Neutrophil (primary cell): ENCODE results near the gene CAV1.

Experiments
- H3K27ac ChIP-seq: fragments of 200-600 bp; sonication (generic); 2 replicates; pipeline ENCODE4 v1.5.1; 2016; ENCODE audit warnings: mild to moderate bottlenecking, moderate library complexity
- H3K27me3 ChIP-seq: fragments of 200-600 bp; sonication (generic); 2 replicates; pipeline ENCODE4 v1.6.0; 2016; ENCODE audit warnings: mild to moderate bottlenecking
- H3K36me3 ChIP-seq: fragments of 200-600 bp; sonication (generic); 2 replicates; pipeline ENCODE4 v1.5.1; 2017
- H3K4me1 ChIP-seq, 2 experiments: fragments of 200-600 bp in 1 of 2; sonication (generic) in 1 of 2; 1 replicate in 1 of 2; 2 replicates in 1 of 2; pipeline versions ENCODE4 v1.5.1 to v1.6.1; 2013 to 2016; ENCODE audit warnings: low read depth in 1 of 2, low read length in 1 of 2, mild to moderate bottlenecking in 1 of 2, moderate library complexity in 1 of 2; ENCODE audit not compliant: control insufficient read depth in 1 of 2, insufficient read depth in 1 of 2
- H3K4me3 ChIP-seq, 2 experiments: fragments of 200-600 bp in 1 of 2; sonication (generic) in 1 of 2; 1 replicate in 1 of 2; 2 replicates in 1 of 2; pipeline ENCODE4 v1.5.1; 2013 to 2016; ENCODE audit warnings: low read depth in 1 of 2, low read length in 1 of 2, mild to moderate bottlenecking in 1 of 2, moderate library complexity in 1 of 2
- H3K9me3 ChIP-seq: fragments of 200-600 bp; sonication (generic); 2 replicates; pipeline ENCODE4 v1.5.1; 2016
- CTCF ChIP-seq: fragments of 200-600 bp; sonication (generic); IDR thresholded peaks from 2 replicates; pipeline ENCODE4 v1.5.1; 2016; ENCODE audit warnings: antibody characterized with exemption

The CAV1 gene

GRCh38 chr7:116597384-116597783 is 72.5 kb downstream of the CAV1 start:
- H3K36me3 ChIP-seq = no peaks in the 10 kb centered on the region
- no peak overlapping the region for H3K4me3 ChIP-seq
- no peak for TF ChIP-seq CTCF
- H3K9me3 ChIP-seq = no peaks in the 10 kb centered on the region
- no peak overlapping the region for H3K27ac ChIP-seq
- peaks cover 19% of the 10 kb centered on the region for H3K27me3 ChIP-seq
- peaks cover 7 to 19% of the 10 kb centered on the region in 2 experiments for H3K4me1 ChIP-seq

GRCh38 chr7:116598278-116598677 is 73.4 kb downstream of the CAV1 start:
- no peak overlapping the region for H3K27ac ChIP-seq
- no peaks in the 10 kb centered on the region for H3K9me3 ChIP-seq
- H3K4me1 ChIP-seq = peaks cover 7 to 14% of the 10 kb centered on the region in 2 experiments
- TF ChIP-seq CTCF = no peak
- no peak overlapping the region for H3K4me3 ChIP-seq
- no peaks in the 10 kb centered on the region for H3K36me3 ChIP-seq
- H3K27me3 ChIP-seq = peaks cover 10% of the 10 kb centered on the region

GRCh38 chr7:116598861-116599260 is 74.0 kb downstream of the CAV1 start:
- H3K36me3 ChIP-seq = no peaks in the 10 kb centered on the region
- no peak overlapping the region for H3K4me3 ChIP-seq
- no peaks in the 10 kb centered on the region for H3K9me3 ChIP-seq
- H3K27ac ChIP-seq = no peak overlapping the region
- peaks cover 7 to 14% of the 10 kb centered on the region in 2 experiments for H3K4me1 ChIP-seq
- TF ChIP-seq CTCF = no peak
- H3K27me3 ChIP-seq = peaks cover 4% of the 10 kb centered on the region

GRCh38 chr7:116601426-116601825 is 76.6 kb downstream of the CAV1 start:
- Histone ChIP-seq H3K27ac (no peak overlapping the region), H3K4me1 (peaks cover 7 to 14% of the 10 kb centered on the region in 2 experiments), H3K9me3 (no peaks in the 10 kb centered on the region), H3K36me3 (no peaks in the 10 kb centered on the region), H3K27me3 (no peaks in the 10 kb centered on the region), H3K4me3 (no peak overlapping the region)
- no peak for TF ChIP-seq CTCF

- no peaks in the 10 kb centered on the region for H3K36me3 ChIP-seq
- TF ChIP-seq CTCF = no peak
- H3K27me3 ChIP-seq = no peaks in the 10 kb centered on the region
- no peak overlapping the region for H3K4me3 ChIP-seq
- H3K4me1 ChIP-seq = no peaks in the 10 kb centered on the region
- H3K9me3 ChIP-seq = no peaks in the 10 kb centered on the region
- H3K27ac ChIP-seq = no peak overlapping the region
Observed at GRCh38 chr7:116607299-116607698, 82.5 kb downstream of the CAV1 start.

- Histone ChIP-seq H3K27ac (no peak overlapping the region), H3K4me3 (no peak overlapping the region), H3K27me3 (peaks cover 6% of the 10 kb centered on the region), H3K4me1 (no peaks in the 10 kb centered on the region), H3K36me3 (no peaks in the 10 kb centered on the region), H3K9me3 (no peaks in the 10 kb centered on the region)
- no peak for TF ChIP-seq CTCF
Observed at GRCh38 chr7:116610210-116610609, 85.4 kb downstream of the CAV1 start.
